K562 (cell line): Measurements from ENCODE around the gene ALG6. TPM values are rescaled to one million over a fixed set of nuclear protein-coding genes. Genes with fewer than 3 reads are reported as not detected.

Experiments
- ATAC-seq: fragments of 200-7000 bp; cut with Tn5 transposase; 3 replicates; pipeline ENCODE4 v1.9.1; 2020; ENCODE audit warnings: moderate library complexity
- BruUV-seq: library from RNA; stranded (reverse); fragments of 400-500 nt; replicated peaks from 2 replicates; lab custom pipeline; 2021; lab: Mats Ljungman, UMichigan
- CTCF ChIA-PET: fragments of 300-600 bp; formaldehyde crosslinking; extraction: SDS; loops from one replicate; lab custom pipeline; 2021; ENCODE audit warnings: low intra/inter-chr PET ratio; lab: Yijun Ruan, JAX
- POLR2A ChIA-PET: fragments of 300-600, 350-650 bp; sonication (Branson Sonifier 250); formaldehyde crosslinking; extraction: SDS; loops from one replicate; lab custom pipeline; 2021; ENCODE audit warnings: antibody characterized with exemption, inconsistent platforms; lab: Yijun Ruan, JAX
- DNase-seq, 4 experiments: peaks; one replicate each; pipeline versions ENCODE4 v3.0.0 to v3.0.0-alpha.2; 2011 to 2018; ENCODE audit warnings: low spot score in 3 of 4, mixed read lengths in 3 of 4; ENCODE audit errors: extremely low read depth in 1 of 4
- FAIRE-seq: peaks from 2 replicates; lab custom pipeline; 2011; peaks lifted over from hg19 to GRCh38; lab: Jason Lieb, UNC
- H2AFZ ChIP-seq: 2 replicates; pipeline ENCODE4 v1.6.0; 2011; ENCODE audit warnings: low read depth, low read length, control low read depth, inconsistent platforms
- H3K27ac ChIP-seq: fragments of 200-600 bp; 3 replicates; pipeline ENCODE4 v1.8.0; 2011; ENCODE audit warnings: low read depth, mild to moderate bottlenecking, control low read depth, inconsistent platforms, low read length, moderate library complexity, mixed read lengths; ENCODE audit errors: extremely low read depth
- H3K27me3 ChIP-seq, 2 experiments: fragments of 300-600 bp in 1 of 2; 2 replicates in 1 of 2; 3 replicates in 1 of 2; pipeline versions ENCODE4 v1.6.0 to v1.8.0; 2011; ENCODE audit warnings: inconsistent platforms in 2 of 2, low read length in 2 of 2, mild to moderate bottlenecking in 1 of 2, mixed read lengths in 1 of 2, moderate library complexity in 1 of 2; ENCODE audit not compliant: control insufficient read depth in 2 of 2, insufficient read depth in 2 of 2
- H3K36me3 ChIP-seq: fragments of 300-600 bp; 3 replicates; pipeline ENCODE4 v1.8.0; 2011; ENCODE audit warnings: mild to moderate bottlenecking, low read length, inconsistent platforms; ENCODE audit not compliant: control insufficient read depth, insufficient read depth
- H3K4me1 ChIP-seq, 2 experiments: fragments of 200-600 bp in 1 of 2; replicated peaks in 1 of 2; 2 replicates in 1 of 2; 3 replicates in 1 of 2; pipeline versions ENCODE4 v1.5.1 to v1.8.0; 2011; ENCODE audit warnings: inconsistent platforms in 2 of 2, low read length in 2 of 2, mild to moderate bottlenecking in 1 of 2, mixed read lengths in 1 of 2, moderate library complexity in 1 of 2; ENCODE audit not compliant: control insufficient read depth in 2 of 2, insufficient read depth in 2 of 2
- H3K4me2 ChIP-seq: 2 replicates; pipeline ENCODE4 v1.6.1; 2011; ENCODE audit warnings: low read length, control low read depth, inconsistent platforms, mixed read lengths; ENCODE audit not compliant: insufficient read depth
- H3K4me3 ChIP-seq: fragments of 200-600 bp; sonication (generic), shearing (Covaris generic); 2 replicates; pipeline ENCODE4 v1.5.1; 2016; ENCODE audit warnings: control low read depth, inconsistent platforms
- H3K79me2 ChIP-seq: fragments of 200-600 bp; 3 replicates; pipeline ENCODE4 v1.8.0; 2011; ENCODE audit warnings: low read length, inconsistent platforms; ENCODE audit not compliant: control insufficient read depth, insufficient read depth
- H3K9ac ChIP-seq, 2 experiments: 2 replicates each; pipeline versions ENCODE4 v1.6.0 to v1.6.1; 2011; ENCODE audit warnings: low read depth in 2 of 2, low read length in 2 of 2, control low read depth in 1 of 2, inconsistent platforms in 1 of 2, mild to moderate bottlenecking in 1 of 2, mixed read lengths in 1 of 2; ENCODE audit not compliant: insufficient read depth in 1 of 2
- H3K9me1 ChIP-seq: one replicate; pipeline ENCODE4 v1.6.0; 2011; ENCODE audit warnings: inconsistent platforms, mild to moderate bottlenecking, low read length, moderate library complexity; ENCODE audit not compliant: control insufficient read depth, insufficient read depth
- H3K9me3 ChIP-seq: replicated peaks from 2 replicates; pipeline ENCODE4 v1.5.1; 2011; ENCODE audit warnings: low read depth, low read length, inconsistent platforms; ENCODE audit not compliant: control insufficient read depth, insufficient read depth
- H4K20me1 ChIP-seq: replicated peaks from 2 replicates; pipeline ENCODE4 v1.6.1; 2011; ENCODE audit warnings: low read length, inconsistent platforms, mixed read lengths; ENCODE audit not compliant: control insufficient read depth, insufficient read depth
- ATF1 ChIP-seq, 2 experiments: fragments of 450-650 bp in 1 of 2; IDR thresholded peaks; 2 replicates each; pipeline ENCODE4 v1.6.1; 2016; ENCODE audit warnings: missing compliant biosample characterization in 1 of 2, missing genetic modification characterization in 1 of 2
- ATF7 ChIP-seq: fragments of 450-650 bp; IDR thresholded peaks from 2 replicates; pipeline ENCODE4 v1.7.1; 2014; ENCODE audit warnings: mild to moderate bottlenecking, moderate library complexity
- BRD9 ChIP-seq: fragments of 450-650 bp; IDR thresholded peaks from 2 replicates; pipeline ENCODE4 v1.6.1; 2018; ENCODE audit warnings: low read depth; ENCODE audit not compliant: partially characterized antibody
- CEBPZ ChIP-seq: fragments of 150-350 bp; IDR thresholded peaks from 2 replicates; pipeline ENCODE4 v1.6.1; 2014; ENCODE audit warnings: low read depth, mild to moderate bottlenecking, low read length, borderline replicate concordance
- CHD2 ChIP-seq: IDR thresholded peaks from 2 replicates; pipeline ENCODE4 v1.6.1; 2011; ENCODE audit warnings: low read depth, low read length
- CTCF ChIP-seq, 3 experiments: IDR thresholded peaks in 2 of 3; conservative IDR thresholded peaks in 1 of 3; 2 replicates each; pipeline ENCODE4 v1.5.1; 2011 to 2012; ENCODE audit warnings: low read length in 3 of 3, mild to moderate bottlenecking in 3 of 3, control low read depth in 2 of 3, improper control_type of control experiment in 1 of 3, inconsistent platforms in 1 of 3, low read depth in 1 of 3, mixed read lengths in 1 of 3, moderate library complexity in 1 of 3; ENCODE audit not compliant: insufficient read depth in 2 of 3
- HNRNPK ChIP-seq: fragments of 200-400 bp; formaldehyde crosslinking; IDR thresholded peaks from one replicate; pipeline ENCODE4 v1.6.1; 2018; ENCODE audit warnings: mild to moderate bottlenecking, low read depth, low read length; ENCODE audit not compliant: poor library complexity, severe bottlenecking
- MXD1 ChIP-seq: fragments of 250-450 bp; sonication (Bioruptor Pico); IDR thresholded peaks from 2 replicates; pipeline ENCODE4 v1.8.0; 2021; ENCODE audit warnings: borderline replicate concordance, mild to moderate bottlenecking, moderate library complexity; ENCODE audit not compliant: poor library complexity, severe bottlenecking
- POLR2A ChIP-seq: fragments of 450-650 bp; conservative IDR thresholded peaks from 2 replicates; pipeline ENCODE4 v1.6.1; 2016
- RAD21 ChIP-seq, 2 experiments: fragments of 250-450 bp in 1 of 2; fragments of 450-650 bp in 1 of 2; sonication (Bioruptor Pico) in 1 of 2; formaldehyde crosslinking in 1 of 2; IDR thresholded peaks in 1 of 2; conservative IDR thresholded peaks in 1 of 2; 2 replicates each; pipeline versions ENCODE4 v1.4.0 to v1.8.0; 2020 to 2022; ENCODE audit warnings: mild to moderate bottlenecking in 2 of 2, moderate library complexity in 1 of 2
- RBBP5 ChIP-seq: fragments of 200-600 bp; sonication (generic); IDR thresholded peaks from 2 replicates; pipeline ENCODE4 v1.6.1; 2012; ENCODE audit warnings: borderline replicate concordance, mild to moderate bottlenecking, low read length, control low read depth, inconsistent platforms; ENCODE audit not compliant: insufficient read depth, poor library complexity, severe bottlenecking
- SMAD3 ChIP-seq: fragments of 450-650 bp; formaldehyde crosslinking; conservative IDR thresholded peaks from 2 replicates; pipeline ENCODE4 v1.4.0; 2020; ENCODE audit warnings: mild to moderate bottlenecking
- TFAP4 ChIP-seq: sonication (generic); formaldehyde crosslinking; IDR thresholded peaks from 2 replicates; pipeline ENCODE4 v1.8.0; 2022; ENCODE audit warnings: missing genetic modification reagents, mild to moderate bottlenecking, moderate library complexity, borderline replicate concordance
- WGBS: fragments of 100-300 bp; shearing (Covaris generic); methylation state at CpG from one replicate; pipeline ENCODE4 v1.1.6; 2016; ENCODE audit warnings: low coverage, mixed read lengths; ENCODE audit not compliant: insufficient coverage; ENCODE audit errors: missing lambda C conversion rate; 5-methylcytosine and 5-hydroxymethylcytosine counted together
- in situ Hi-C: fragments of 300-500 bp; cut with MboI; formaldehyde crosslinking; loops from 4 replicates; pipeline ENCODE4 v1.15.0; 2018; ENCODE audit warnings: inconsistent platforms, mixed read lengths
- intact Hi-C: fragments of 100-400 bp; cut with micrococcal nuclease; formaldehyde crosslinking; loops from 2 replicates; pipeline ENCODE4 v1.14.2; 2022
- polyA plus RNA-seq, 8 experiments: library from polyadenylated mRNA; depleted of rRNA in 4 of 8; stranded (reverse) in 5 of 8; unstranded in 3 of 8; fragments of >200 nt; fragmentation: Nextera tagmentation in 2 of 8; fragmentation: Illumina TruSeq in 1 of 8; extraction: Ambion mirVana in 2 of 8; extraction: Trizol in 1 of 8; gene quantifications; 2 replicates each; pipeline versions ENCODE4 v1.2.1 to v1.2.3, GENCODE V29; 2011 to 2014; ENCODE audit warnings: inconsistent platforms in 1 of 8, missing spikeins in 1 of 8
- total RNA-seq, 7 experiments: library from RNA; depleted of rRNA in 6 of 7; stranded (reverse); fragments of >200 nt in 6 of 7; fragmentation: Illumina TruSeq in 2 of 7; extraction: Trizol in 2 of 7; gene quantifications; 2 replicates each; pipeline versions ENCODE4 v1.2.1 to v1.2.3, GENCODE V29; 2011 to 2021; ENCODE audit warnings: low replicate concordance in 1 of 7

Gene ALG6
- total and polyA plus RNA-seq, 9 of the 15 experiments (the other 6 are each of a cell fraction or from before 2014, with no cell fraction given), result 14.6 to 35.7 (median 23.3) TPM

- TF ChIP-seq MXD1 (no peak), BRD9 (no peak), HNRNPK (no peak), TFAP4 (CRISPR knock-in tag) (no peak), SMAD3 (CRISPR knock-in tag) (no peak), CHD2 (no peak), ATF7 (no peak)
Measured at GRCh38 chr1:63362073-63362472, 5.4 kb upstream of the ALG6 start (continued).

- H3K4me3 ChIP-seq, result no peak overlapping the region
- no peaks in the 10 kb centered on the region for H4K20me1 ChIP-seq
- 0 out of 2 replicates have a peak overlapping the region, but pooled peaks have one; percentile 3 for H2AFZ ChIP-seq
- intact Hi-C loops, result loop anchor here (10.0 kb wide), 1 partner anchor 162 kb away; the partner anchor contains the start of genes EFCAB7 and ITGB3BP
- no peak overlapping the region for H3K4me2 ChIP-seq
- H3K36me3 ChIP-seq, result no peaks in the 10 kb centered on the region
- H3K9me1 ChIP-seq, result no peaks in the 10 kb centered on the region
- peaks cover 8 to 9% of the 10 kb centered on the region in 2 experiments; a peak in 4 of 5 replicates for H3K4me1 ChIP-seq
- FAIRE-seq (no peak), ATAC-seq (no peak), DNase-seq (no peak)
- WGBS, result 0% methylated on average over 1 of the region's 1 CpG
- ChIA-PET POLR2A (no interaction called here), CTCF (no interaction called here)
- peaks cover under 1% of the 10 kb centered on the region; the same call in 2 of the 3 replicates for H3K79me2 ChIP-seq
- no peaks in the 10 kb centered on the region for H3K9me3 ChIP-seq
- H3K27ac ChIP-seq, result no peak overlapping the region
- TF ChIP-seq RBBP5, result no peak
- no peak for TF ChIP-seq POLR2A
- no peak for TF ChIP-seq CEBPZ
- TF ChIP-seq ATF1 (CRISPR knock-in tag; IDR thresholded peaks at IDR 0.05), result no peak
- no peak for TF ChIP-seq ATF1 (tag; IDR thresholded peaks at IDR 0.05)
- 0 out of 4 replicates have a peak, but pooled peaks of 1 of the 2 experiments have one; percentile 17 for TF ChIP-seq RAD21 (CRISPR knock-in tag; conservative IDR thresholded peaks at IDR 0.05 in 1 of 2, IDR thresholded peaks at IDR 0.05 in 1 of 2)
- peak in 1 of 3 experiments; percentile 35; a peak in 3 of 6 replicates for TF ChIP-seq CTCF (IDR thresholded peaks at IDR 0.05 in 2 of 3, conservative IDR thresholded peaks at IDR 0.05 in 1 of 3; ENCODE audit: insufficient read depth in 2 of 3, low read depth in 1 of 3, low read length in 3 of 3)
- BruUV-seq, result no TSS peak
- in situ Hi-C loops, result no loop called here
- no peak overlapping the region for H3K9ac ChIP-seq
- H3K27me3 ChIP-seq, result no peaks in the 10 kb centered on the region
Measured at GRCh38 chr1:63362578-63362977, 4.8 kb upstream of the ALG6 start.
